GM23338 (cell line): ENCODE data around the gene FAM43A. TPM values are rescaled to one million over a fixed set of nuclear protein-coding genes. Genes with fewer than 3 reads are reported as not detected.

ENCODE experiments used
- ATAC-seq: fragments of 200-7000 bp; cut with Tn5 transposase; 3 replicates; pipeline ENCODE4 v1.9.1; 2020
- DNase-seq: peaks from one replicate; pipeline ENCODE4 v3.0.0-alpha.2; 2015; ENCODE audit warnings: low spot score
- H2AFZ ChIP-seq: fragments of 200-600 bp; sonication (generic); 2 replicates; pipeline ENCODE4 v1.8.0; 2016; ENCODE audit warnings: antibody characterized with exemption, mild to moderate bottlenecking, moderate library complexity
- H3F3A ChIP-seq: fragments of 200-600 bp; sonication (generic); replicated peaks from 2 replicates; pipeline ENCODE4 v1.8.0; 2017; ENCODE audit warnings: antibody characterized with exemption, mixed run types, low read depth
- H3K27ac ChIP-seq: fragments of 200-600 bp; sonication (generic); 2 replicates; pipeline ENCODE4 v1.6.1; 2016; ENCODE audit warnings: low read depth
- H3K27me3 ChIP-seq: fragments of 200-600 bp; sonication (generic); 2 replicates; pipeline ENCODE4 v1.8.0; 2016; ENCODE audit warnings: mild to moderate bottlenecking, mixed run types, moderate library complexity; ENCODE audit not compliant: insufficient read depth
- H3K36me3 ChIP-seq: fragments of 200-600 bp; sonication (generic); 2 replicates; pipeline ENCODE4 v1.8.0; 2016; ENCODE audit warnings: mild to moderate bottlenecking; ENCODE audit not compliant: insufficient read depth
- H3K4me1 ChIP-seq: fragments of 200-600 bp; sonication (generic); 2 replicates; pipeline ENCODE4 v1.8.0; 2016; ENCODE audit warnings: mild to moderate bottlenecking, moderate library complexity; ENCODE audit not compliant: insufficient read depth
- H3K4me2 ChIP-seq: fragments of 200-600 bp; sonication (generic); 2 replicates; pipeline ENCODE4 v1.7.1; 2017; ENCODE audit warnings: mixed run types
- H3K4me3 ChIP-seq: fragments of 200-600 bp; sonication (generic); 2 replicates; pipeline ENCODE4 v1.6.1; 2016; ENCODE audit warnings: mixed run types
- H3K79me2 ChIP-seq: fragments of 200-600 bp; sonication (generic); replicated peaks from 2 replicates; pipeline ENCODE4 v1.8.0; 2017; ENCODE audit warnings: mild to moderate bottlenecking; ENCODE audit not compliant: insufficient read depth
- H3K9me2 ChIP-seq: fragments of 200-600 bp; sonication (generic); 2 replicates; pipeline ENCODE4 v1.8.0; 2017; ENCODE audit not compliant: insufficient read depth
- H4K20me1 ChIP-seq: fragments of 200-600 bp; sonication (generic); replicated peaks from 2 replicates; pipeline ENCODE4 v1.8.0; 2017; ENCODE audit warnings: mild to moderate bottlenecking; ENCODE audit not compliant: insufficient read depth
- H3K27ac Mint-ChIP-seq: 2 replicates; pipeline ENCODE4 v1.8.0; 2020; ENCODE audit warnings: inconsistent platforms, mild to moderate bottlenecking, moderate library complexity, mixed read lengths
- H3K27me3 Mint-ChIP-seq: 3 replicates; pipeline ENCODE4 v1.8.0; 2022; ENCODE audit warnings: low read depth, mild to moderate bottlenecking, moderate library complexity, mixed read lengths, inconsistent platforms; ENCODE audit not compliant: insufficient read depth, poor library complexity
- H3K36me3 Mint-ChIP-seq: 3 replicates; pipeline ENCODE4 v1.8.0; 2021; ENCODE audit warnings: low read depth, mild to moderate bottlenecking, inconsistent platforms, moderate library complexity, mixed read lengths
- H3K4me1 Mint-ChIP-seq: 3 replicates; pipeline ENCODE4 v1.8.0; 2020; ENCODE audit warnings: mild to moderate bottlenecking, inconsistent platforms, mixed read lengths
- H3K4me3 Mint-ChIP-seq: 3 replicates; pipeline ENCODE4 v1.8.0; 2021; ENCODE audit warnings: moderate library complexity, mild to moderate bottlenecking, inconsistent platforms, mixed read lengths
- H3K9me3 Mint-ChIP-seq: 3 replicates; pipeline ENCODE4 v1.8.0; 2020; ENCODE audit warnings: moderate library complexity, mild to moderate bottlenecking, inconsistent platforms, mixed read lengths
- CREB1 ChIP-seq: fragments of 250-450 bp; sonication (Bioruptor Pico); IDR thresholded peaks from 2 replicates; pipeline ENCODE4 v1.5.0; 2020; ENCODE audit warnings: low read depth, mild to moderate bottlenecking, moderate library complexity
- EZH2phosphoT487 ChIP-seq: fragments of 200-600 bp; sonication (generic); IDR thresholded peaks from one replicate; pipeline ENCODE4 v1.8.1; 2018; ENCODE audit warnings: antibody characterized with exemption; ENCODE audit not compliant: unreplicated experiment
- STAT1 ChIP-seq: IDR thresholded peaks from one replicate; pipeline ENCODE4 v1.6.1; 2016; ENCODE audit warnings: antibody characterized with exemption; ENCODE audit not compliant: unreplicated experiment
- polyA plus RNA-seq: library from polyadenylated mRNA; unstranded; fragments of >200 nt; fragmentation: Nextera tagmentation; extraction: Ambion mirVana; gene quantifications from 2 replicates; pipeline ENCODE4 v1.2.1, GENCODE V29; 2016
- total RNA-seq: library from RNA; depleted of rRNA; stranded (reverse); fragments of >200 nt; shearing (Covaris generic); gene quantifications from 2 replicates; pipeline ENCODE4 v1.2.3, GENCODE V29; 2014
- TF ChIP-seq, protein P1 (sequence below): IDR thresholded peaks from one replicate; pipeline ENCODE4 v1.6.1; 2018; ENCODE audit warnings: antibody characterized with exemption; ENCODE audit not compliant: unreplicated experiment
- TF ChIP-seq, protein P2 (sequence below), 2 experiments: fragments of 200-600 bp in 1 of 2; sonication (generic) in 1 of 2; conservative IDR thresholded peaks; 2 replicates each; pipeline versions ENCODE4 v1.5.1 to v1.6.1; 2016 to 2017; ENCODE audit warnings: antibody characterized with exemption in 2 of 2, low read depth in 2 of 2, mild to moderate bottlenecking in 2 of 2, moderate library complexity in 1 of 2
- TF ChIP-seq, protein P3 (sequence below): IDR thresholded peaks from 2 replicates; pipeline ENCODE4 v1.6.1; 2016; ENCODE audit warnings: antibody characterized with exemption
- TF ChIP-seq, protein P4 (sequence below): fragments of 250-450 bp; sonication (Bioruptor Pico); IDR thresholded peaks from 2 replicates; pipeline ENCODE4 v1.5.0; 2020; ENCODE audit warnings: mild to moderate bottlenecking, moderate library complexity

FAM43A gene
- total and polyA plus RNA-seq, 2 experiments from 2014 or later: 2.4 to 6.4 TPM

DNA sequence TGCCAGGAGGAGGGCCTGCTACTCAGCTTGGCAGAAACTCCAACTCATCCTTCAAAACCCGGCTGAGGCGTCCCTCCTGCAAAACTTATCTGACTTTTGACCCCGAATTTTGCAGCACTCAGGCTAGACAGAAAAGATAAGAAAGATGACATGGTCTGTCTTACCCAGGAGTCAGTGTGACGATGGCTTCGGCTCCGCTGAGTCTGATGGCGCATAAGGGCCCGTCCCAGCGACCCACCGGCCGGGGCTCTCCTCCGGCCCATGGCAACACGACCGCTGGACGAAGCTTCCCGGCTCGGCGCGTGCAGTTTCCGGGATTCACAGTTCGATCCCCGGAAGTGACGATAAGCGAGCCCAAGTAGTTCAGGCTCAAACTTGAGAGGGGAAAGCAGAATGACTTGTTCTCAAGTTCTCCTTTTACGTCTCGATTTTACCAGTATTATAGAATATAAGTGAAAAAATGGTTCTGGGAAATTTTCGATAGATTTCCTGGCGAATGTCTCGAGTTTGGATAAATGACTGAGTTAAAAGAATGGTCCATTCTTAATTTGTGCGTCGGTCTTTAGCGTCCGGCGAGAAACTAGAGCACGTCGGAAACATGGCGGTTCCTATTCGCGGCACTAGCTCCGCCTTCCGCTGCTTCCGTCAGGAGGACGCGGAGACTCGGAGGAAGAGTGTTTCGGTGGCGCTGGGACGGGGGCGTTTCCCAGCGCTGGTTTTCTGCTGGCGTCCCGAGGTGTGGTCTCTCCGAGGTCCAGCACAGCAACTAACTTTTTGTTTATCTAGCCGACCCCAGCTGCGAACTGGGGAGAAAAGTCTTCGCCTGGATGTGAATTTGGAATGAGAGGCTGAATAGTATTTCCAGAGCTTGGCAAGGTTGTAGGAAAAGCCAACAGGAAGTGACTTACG, 13.5 kb upstream of the FAM43A start, which contains the start of gene LSG1 (continued):
- TF ChIP-seq, protein P1, sequence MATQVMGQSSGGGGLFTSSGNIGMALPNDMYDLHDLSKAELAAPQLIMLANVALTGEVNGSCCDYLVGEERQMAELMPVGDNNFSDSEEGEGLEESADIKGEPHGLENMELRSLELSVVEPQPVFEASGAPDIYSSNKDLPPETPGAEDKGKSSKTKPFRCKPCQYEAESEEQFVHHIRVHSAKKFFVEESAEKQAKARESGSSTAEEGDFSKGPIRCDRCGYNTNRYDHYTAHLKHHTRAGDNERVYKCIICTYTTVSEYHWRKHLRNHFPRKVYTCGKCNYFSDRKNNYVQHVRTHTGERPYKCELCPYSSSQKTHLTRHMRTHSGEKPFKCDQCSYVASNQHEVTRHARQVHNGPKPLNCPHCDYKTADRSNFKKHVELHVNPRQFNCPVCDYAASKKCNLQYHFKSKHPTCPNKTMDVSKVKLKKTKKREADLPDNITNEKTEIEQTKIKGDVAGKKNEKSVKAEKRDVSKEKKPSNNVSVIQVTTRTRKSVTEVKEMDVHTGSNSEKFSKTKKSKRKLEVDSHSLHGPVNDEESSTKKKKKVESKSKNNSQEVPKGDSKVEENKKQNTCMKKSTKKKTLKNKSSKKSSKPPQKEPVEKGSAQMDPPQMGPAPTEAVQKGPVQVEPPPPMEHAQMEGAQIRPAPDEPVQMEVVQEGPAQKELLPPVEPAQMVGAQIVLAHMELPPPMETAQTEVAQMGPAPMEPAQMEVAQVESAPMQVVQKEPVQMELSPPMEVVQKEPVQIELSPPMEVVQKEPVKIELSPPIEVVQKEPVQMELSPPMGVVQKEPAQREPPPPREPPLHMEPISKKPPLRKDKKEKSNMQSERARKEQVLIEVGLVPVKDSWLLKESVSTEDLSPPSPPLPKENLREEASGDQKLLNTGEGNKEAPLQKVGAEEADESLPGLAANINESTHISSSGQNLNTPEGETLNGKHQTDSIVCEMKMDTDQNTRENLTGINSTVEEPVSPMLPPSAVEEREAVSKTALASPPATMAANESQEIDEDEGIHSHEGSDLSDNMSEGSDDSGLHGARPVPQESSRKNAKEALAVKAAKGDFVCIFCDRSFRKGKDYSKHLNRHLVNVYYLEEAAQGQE: no peak
- TF ChIP-seq, protein P2, sequence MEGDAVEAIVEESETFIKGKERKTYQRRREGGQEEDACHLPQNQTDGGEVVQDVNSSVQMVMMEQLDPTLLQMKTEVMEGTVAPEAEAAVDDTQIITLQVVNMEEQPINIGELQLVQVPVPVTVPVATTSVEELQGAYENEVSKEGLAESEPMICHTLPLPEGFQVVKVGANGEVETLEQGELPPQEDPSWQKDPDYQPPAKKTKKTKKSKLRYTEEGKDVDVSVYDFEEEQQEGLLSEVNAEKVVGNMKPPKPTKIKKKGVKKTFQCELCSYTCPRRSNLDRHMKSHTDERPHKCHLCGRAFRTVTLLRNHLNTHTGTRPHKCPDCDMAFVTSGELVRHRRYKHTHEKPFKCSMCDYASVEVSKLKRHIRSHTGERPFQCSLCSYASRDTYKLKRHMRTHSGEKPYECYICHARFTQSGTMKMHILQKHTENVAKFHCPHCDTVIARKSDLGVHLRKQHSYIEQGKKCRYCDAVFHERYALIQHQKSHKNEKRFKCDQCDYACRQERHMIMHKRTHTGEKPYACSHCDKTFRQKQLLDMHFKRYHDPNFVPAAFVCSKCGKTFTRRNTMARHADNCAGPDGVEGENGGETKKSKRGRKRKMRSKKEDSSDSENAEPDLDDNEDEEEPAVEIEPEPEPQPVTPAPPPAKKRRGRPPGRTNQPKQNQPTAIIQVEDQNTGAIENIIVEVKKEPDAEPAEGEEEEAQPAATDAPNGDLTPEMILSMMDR (conservative IDR thresholded peaks at IDR 0.05; ENCODE audit: low read depth in 2 of 2): no peak
- peak; percentile 93 for TF ChIP-seq CREB1 (CRISPR knock-in tag)
- TF ChIP-seq, protein P3, sequence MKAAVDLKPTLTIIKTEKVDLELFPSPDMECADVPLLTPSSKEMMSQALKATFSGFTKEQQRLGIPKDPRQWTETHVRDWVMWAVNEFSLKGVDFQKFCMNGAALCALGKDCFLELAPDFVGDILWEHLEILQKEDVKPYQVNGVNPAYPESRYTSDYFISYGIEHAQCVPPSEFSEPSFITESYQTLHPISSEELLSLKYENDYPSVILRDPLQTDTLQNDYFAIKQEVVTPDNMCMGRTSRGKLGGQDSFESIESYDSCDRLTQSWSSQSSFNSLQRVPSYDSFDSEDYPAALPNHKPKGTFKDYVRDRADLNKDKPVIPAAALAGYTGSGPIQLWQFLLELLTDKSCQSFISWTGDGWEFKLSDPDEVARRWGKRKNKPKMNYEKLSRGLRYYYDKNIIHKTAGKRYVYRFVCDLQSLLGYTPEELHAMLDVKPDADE: peak; percentile 63

DNA sequence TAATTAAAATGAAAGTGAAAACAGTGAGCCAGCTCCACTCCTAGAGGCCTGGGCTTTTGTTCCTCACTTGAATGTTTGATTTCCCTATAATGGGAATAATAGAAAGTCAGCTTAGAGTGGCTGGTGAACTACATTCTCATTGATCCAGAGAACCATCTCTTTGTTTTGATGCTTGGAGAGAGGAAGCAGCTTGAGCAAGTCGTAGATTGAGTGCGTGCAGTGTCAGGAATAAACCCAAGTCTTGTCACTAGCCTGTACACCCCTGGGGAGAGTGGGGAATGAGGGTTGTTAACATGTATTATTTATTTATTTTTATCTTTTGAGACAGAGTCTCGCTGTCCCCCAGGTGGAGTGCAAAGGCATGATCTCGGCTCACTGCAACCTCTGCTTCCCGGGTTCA, 12.8 kb upstream of the FAM43A start:
- H3K27me3 Mint-ChIP-seq: peaks cover 4% of the 10 kb centered on the region
- peaks cover 9% of the 10 kb centered on the region for H3K4me1 Mint-ChIP-seq
- Histone ChIP-seq H3K4me2 (peak overlapping the region; percentile 80), H2AFZ (0 out of 2 replicates have a peak overlapping the region, but pooled peaks have one; percentile 8), H3K4me3 (peak overlapping the region; percentile 76), H3K79me2 (peaks cover 40% of the 10 kb centered on the region), H3K36me3 (peaks cover 4% of the 10 kb centered on the region; the same call in 1 of the 2 replicates), H3F3A (no peaks in the 10 kb centered on the region), H3K27ac (no peak overlapping the region), H4K20me1 (peaks cover 12% of the 10 kb centered on the region), H3K27me3 (no peaks in the 10 kb centered on the region), H3K9me2 (no peaks in the 10 kb centered on the region), H3K4me1 (peaks cover 3% of the 10 kb centered on the region)
- ATAC-seq: no peak
- no peak overlapping the region for H3K27ac Mint-ChIP-seq
- DNase-seq: no peak
- peaks cover 14% of the 10 kb centered on the region; the same call in 2 of the 3 replicates for H3K36me3 Mint-ChIP-seq
- no peaks in the 10 kb centered on the region for H3K9me3 Mint-ChIP-seq
- peak overlapping the region; percentile 99 for H3K4me3 Mint-ChIP-seq
- no peak for TF ChIP-seq STAT1
- no peak for TF ChIP-seq EZH2phosphoT487
- TF ChIP-seq CREB1 (CRISPR knock-in tag): no peak
- TF ChIP-seq, protein P4, sequence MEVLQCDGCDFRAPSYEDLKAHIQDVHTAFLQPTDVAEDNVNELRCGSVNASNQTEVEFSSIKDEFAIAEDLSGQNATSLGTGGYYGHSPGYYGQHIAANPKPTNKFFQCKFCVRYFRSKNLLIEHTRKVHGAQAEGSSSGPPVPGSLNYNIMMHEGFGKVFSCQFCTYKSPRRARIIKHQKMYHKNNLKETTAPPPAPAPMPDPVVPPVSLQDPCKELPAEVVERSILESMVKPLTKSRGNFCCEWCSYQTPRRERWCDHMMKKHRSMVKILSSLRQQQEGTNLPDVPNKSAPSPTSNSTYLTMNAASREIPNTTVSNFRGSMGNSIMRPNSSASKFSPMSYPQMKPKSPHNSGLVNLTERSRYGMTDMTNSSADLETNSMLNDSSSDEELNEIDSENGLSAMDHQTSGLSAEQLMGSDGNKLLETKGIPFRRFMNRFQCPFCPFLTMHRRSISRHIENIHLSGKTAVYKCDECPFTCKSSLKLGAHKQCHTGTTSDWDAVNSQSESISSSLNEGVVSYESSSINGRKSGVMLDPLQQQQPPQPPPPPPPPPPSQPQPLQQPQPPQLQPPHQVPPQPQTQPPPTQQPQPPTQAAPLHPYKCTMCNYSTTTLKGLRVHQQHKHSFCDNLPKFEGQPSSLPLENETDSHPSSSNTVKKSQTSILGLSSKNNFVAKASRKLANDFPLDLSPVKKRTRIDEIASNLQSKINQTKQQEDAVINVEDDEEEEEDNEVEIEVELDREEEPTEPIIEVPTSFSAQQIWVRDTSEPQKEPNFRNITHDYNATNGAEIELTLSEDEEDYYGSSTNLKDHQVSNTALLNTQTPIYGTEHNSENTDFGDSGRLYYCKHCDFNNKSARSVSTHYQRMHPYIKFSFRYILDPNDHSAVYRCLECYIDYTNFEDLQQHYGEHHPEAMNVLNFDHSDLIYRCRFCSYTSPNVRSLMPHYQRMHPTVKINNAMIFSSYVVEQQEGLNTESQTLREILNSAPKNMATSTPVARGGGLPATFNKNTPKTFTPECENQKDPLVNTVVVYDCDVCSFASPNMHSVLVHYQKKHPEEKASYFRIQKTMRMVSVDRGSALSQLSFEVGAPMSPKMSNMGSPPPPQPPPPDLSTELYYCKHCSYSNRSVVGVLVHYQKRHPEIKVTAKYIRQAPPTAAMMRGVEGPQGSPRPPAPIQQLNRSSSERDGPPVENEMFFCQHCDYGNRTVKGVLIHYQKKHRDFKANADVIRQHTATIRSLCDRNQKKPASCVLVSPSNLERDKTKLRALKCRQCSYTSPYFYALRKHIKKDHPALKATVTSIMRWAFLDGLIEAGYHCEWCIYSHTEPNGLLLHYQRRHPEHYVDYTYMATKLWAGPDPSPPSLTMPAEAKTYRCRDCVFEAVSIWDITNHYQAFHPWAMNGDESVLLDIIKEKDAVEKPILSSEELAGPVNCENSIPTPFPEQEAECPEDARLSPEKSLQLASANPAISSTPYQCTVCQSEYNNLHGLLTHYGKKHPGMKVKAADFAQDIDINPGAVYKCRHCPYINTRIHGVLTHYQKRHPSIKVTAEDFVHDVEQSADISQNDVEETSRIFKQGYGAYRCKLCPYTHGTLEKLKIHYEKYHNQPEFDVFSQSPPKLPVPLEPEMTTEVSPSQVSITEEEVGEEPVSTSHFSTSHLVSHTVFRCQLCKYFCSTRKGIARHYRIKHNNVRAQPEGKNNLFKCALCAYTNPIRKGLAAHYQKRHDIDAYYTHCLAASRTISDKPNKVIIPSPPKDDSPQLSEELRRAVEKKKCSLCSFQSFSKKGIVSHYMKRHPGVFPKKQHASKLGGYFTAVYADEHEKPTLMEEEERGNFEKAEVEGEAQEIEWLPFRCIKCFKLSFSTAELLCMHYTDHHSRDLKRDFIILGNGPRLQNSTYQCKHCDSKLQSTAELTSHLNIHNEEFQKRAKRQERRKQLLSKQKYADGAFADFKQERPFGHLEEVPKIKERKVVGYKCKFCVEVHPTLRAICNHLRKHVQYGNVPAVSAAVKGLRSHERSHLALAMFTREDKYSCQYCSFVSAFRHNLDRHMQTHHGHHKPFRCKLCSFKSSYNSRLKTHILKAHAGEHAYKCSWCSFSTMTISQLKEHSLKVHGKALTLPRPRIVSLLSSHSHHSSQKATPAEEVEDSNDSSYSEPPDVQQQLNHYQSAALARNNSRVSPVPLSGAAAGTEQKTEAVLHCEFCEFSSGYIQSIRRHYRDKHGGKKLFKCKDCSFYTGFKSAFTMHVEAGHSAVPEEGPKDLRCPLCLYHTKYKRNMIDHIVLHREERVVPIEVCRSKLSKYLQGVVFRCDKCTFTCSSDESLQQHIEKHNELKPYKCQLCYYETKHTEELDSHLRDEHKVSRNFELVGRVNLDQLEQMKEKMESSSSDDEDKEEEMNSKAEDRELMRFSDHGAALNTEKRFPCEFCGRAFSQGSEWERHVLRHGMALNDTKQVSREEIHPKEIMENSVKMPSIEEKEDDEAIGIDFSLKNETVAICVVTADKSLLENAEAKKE (CRISPR knock-in tag): no peak
- TF ChIP-seq, protein P3: no peak
